HEK293 (cell line): Measurements from ENCODE around the gene PTPMT1.

ENCODE experiments used
- CTCF ChIA-PET: fragments of 350-600 bp; formaldehyde crosslinking; extraction: SDS; loops from one replicate; lab custom pipeline; 2021; ENCODE audit warnings: antibody characterized with exemption; lab: Yijun Ruan, JAX
- POLR2A ChIA-PET: fragments of 300-600 bp; formaldehyde crosslinking; extraction: SDS; loops from one replicate; lab custom pipeline; 2020; ENCODE audit warnings: antibody characterized with exemption, inconsistent platforms; lab: Yijun Ruan, JAX
- H3K27ac ChIP-seq: fragments of 200-500 bp; sonication (Bioruptor generic); 2 replicates; pipeline ENCODE4 v1.5.1; 2014; ENCODE audit warnings: low read depth, low read length, control low read depth, inconsistent platforms; ENCODE audit errors: extremely low read depth
- H3K36me3 ChIP-seq, 2 experiments: fragments of 200-500 bp in 1 of 2; sonication (Bioruptor generic) in 1 of 2; 1 replicate in 1 of 2; 2 replicates in 1 of 2; pipeline ENCODE4 v1.5.1; 2014 to 2017; ENCODE audit warnings: inconsistent platforms in 2 of 2, low read length in 2 of 2; ENCODE audit not compliant: control insufficient read depth in 2 of 2, insufficient read depth in 1 of 2
- H3K4me1 ChIP-seq: fragments of 200-500 bp; sonication (Bioruptor generic); 2 replicates; pipeline ENCODE4 v1.5.1; 2014; ENCODE audit warnings: mild to moderate bottlenecking, low read length, inconsistent platforms; ENCODE audit not compliant: control insufficient read depth, insufficient read depth
- H3K4me3 ChIP-seq: 2 replicates; pipeline ENCODE4 v1.5.1; 2011; ENCODE audit warnings: low read depth, mild to moderate bottlenecking, control low read depth, low read length, moderate library complexity
- H3K9me3 ChIP-seq: fragments of 200-500 bp; sonication (Bioruptor generic); 2 replicates; pipeline ENCODE4 v1.5.1; 2014; ENCODE audit warnings: low read depth, low read length, inconsistent platforms; ENCODE audit not compliant: control insufficient read depth, insufficient read depth
- INSM2 ChIP-seq: fragments of 450-650 bp; formaldehyde crosslinking; IDR thresholded peaks from 2 replicates; pipeline ENCODE4 v1.5.1; 2016; ENCODE audit warnings: missing biosample characterization, missing genetic modification characterization
- ZEB2 ChIP-seq: fragments of 450-650 bp; formaldehyde crosslinking; IDR thresholded peaks from 2 replicates; pipeline ENCODE4 v1.5.1; 2016; ENCODE audit warnings: missing biosample characterization, missing genetic modification characterization
- ZNF114 ChIP-seq: fragments of 450-650 bp; formaldehyde crosslinking; IDR thresholded peaks from 2 replicates; pipeline ENCODE4 v1.5.0; 2017; ENCODE audit warnings: missing biosample characterization, missing genetic modification characterization
- ZNF132 ChIP-seq: fragments of 450-650 bp; formaldehyde crosslinking; IDR thresholded peaks from 2 replicates; pipeline ENCODE4 v1.5.1; 2017; ENCODE audit warnings: missing biosample characterization, missing genetic modification characterization, borderline replicate concordance
- ZNF341 ChIP-seq: fragments of 450-650 bp; formaldehyde crosslinking; IDR thresholded peaks from 2 replicates; pipeline ENCODE4; 2016; ENCODE audit warnings: low read depth, missing biosample characterization, missing genetic modification characterization
- ZNF37A ChIP-seq: fragments of 450-650 bp; IDR thresholded peaks from 2 replicates; pipeline ENCODE4 v1.5.1; 2018; ENCODE audit warnings: missing biosample characterization, missing genetic modification characterization
- ZNF398 ChIP-seq: fragments of 450-650 bp; formaldehyde crosslinking; IDR thresholded peaks from 2 replicates; pipeline ENCODE4 v1.5.1; 2017; ENCODE audit warnings: missing biosample characterization, missing genetic modification characterization
- ZNF518A ChIP-seq: fragments of 450-650 bp; formaldehyde crosslinking; conservative IDR thresholded peaks from 2 replicates; pipeline ENCODE4 v1.5.1; 2016; ENCODE audit warnings: low read depth, missing biosample characterization, missing genetic modification characterization
- ZNF571 ChIP-seq: fragments of 450-650 bp; formaldehyde crosslinking; IDR thresholded peaks from 2 replicates; pipeline ENCODE4 v1.5.0; 2017; ENCODE audit warnings: missing biosample characterization, missing genetic modification characterization
- ZNF623 ChIP-seq: fragments of 450-650 bp; formaldehyde crosslinking; IDR thresholded peaks from 2 replicates; pipeline ENCODE4 v1.5.1; 2016; ENCODE audit warnings: missing biosample characterization, missing genetic modification characterization
- ZNF624 ChIP-seq: fragments of 450-650 bp; formaldehyde crosslinking; IDR thresholded peaks from 2 replicates; pipeline ENCODE4 v1.5.1; 2017; ENCODE audit warnings: missing biosample characterization, missing genetic modification characterization
- ZNF660 ChIP-seq: fragments of 450-650 bp; IDR thresholded peaks from 2 replicates; pipeline ENCODE4 v1.5.1; 2018; ENCODE audit warnings: missing biosample characterization, mild to moderate bottlenecking, missing genetic modification characterization
- TF ChIP-seq, protein P1 (sequence below): fragments of 450-650 bp; formaldehyde crosslinking; IDR thresholded peaks from 2 replicates; pipeline ENCODE4 v1.5.1; 2016; ENCODE audit warnings: missing biosample characterization, missing genetic modification characterization
- TF ChIP-seq, protein P2 (sequence below): fragments of 450-650 bp; formaldehyde crosslinking; IDR thresholded peaks from 2 replicates; pipeline ENCODE4 v1.5.1; 2016; ENCODE audit warnings: missing biosample characterization, missing genetic modification characterization, borderline replicate concordance
- TF ChIP-seq, protein P3 (sequence below): fragments of 450-650 bp; formaldehyde crosslinking; IDR thresholded peaks from 2 replicates; pipeline ENCODE4 v1.5.1; 2016; ENCODE audit warnings: missing biosample characterization, missing genetic modification characterization
- TF ChIP-seq, protein P4 (sequence below): fragments of 450-650 bp; formaldehyde crosslinking; IDR thresholded peaks from 2 replicates; pipeline ENCODE4 v1.5.1; 2016; ENCODE audit warnings: missing biosample characterization, missing genetic modification characterization

PTPMT1 gene

GRCh38 chr11:47592251-47592650 is 26.9 kb downstream of the PTPMT1 start:
- POLR2A ChIA-PET = no interaction called here
- no peak overlapping the region for H3K4me3 ChIP-seq
- CTCF ChIA-PET = interaction anchor here (0.6 kb wide), 1 partner anchor 519 kb away, joined by 4 read pairs; no protein-coding TSS in a partner anchor
- no peak overlapping the region for H3K27ac ChIP-seq
- H3K9me3 ChIP-seq = no peaks in the 10 kb centered on the region
- no peaks in the 10 kb centered on the region for H3K4me1 ChIP-seq
- H3K36me3 ChIP-seq = no peaks in the 10 kb centered on the region
- TF ChIP-seq ZNF398 (tag by site-specific recombination) (no peak), ZNF341 (tag by site-specific recombination) (no peak), INSM2 (tag by site-specific recombination) (no peak), ZNF37A (tag by site-specific recombination) (no peak), ZNF114 (tag by site-specific recombination) (no peak), ZNF571 (no peak), ZNF624 (no peak), ZNF660 (tag by site-specific recombination) (no peak), ZNF623 (no peak), ZNF132 (no peak), ZNF518A (tag by site-specific recombination) (no peak), ZEB2 (tag by site-specific recombination) (no peak)
- TF ChIP-seq, protein P1, sequence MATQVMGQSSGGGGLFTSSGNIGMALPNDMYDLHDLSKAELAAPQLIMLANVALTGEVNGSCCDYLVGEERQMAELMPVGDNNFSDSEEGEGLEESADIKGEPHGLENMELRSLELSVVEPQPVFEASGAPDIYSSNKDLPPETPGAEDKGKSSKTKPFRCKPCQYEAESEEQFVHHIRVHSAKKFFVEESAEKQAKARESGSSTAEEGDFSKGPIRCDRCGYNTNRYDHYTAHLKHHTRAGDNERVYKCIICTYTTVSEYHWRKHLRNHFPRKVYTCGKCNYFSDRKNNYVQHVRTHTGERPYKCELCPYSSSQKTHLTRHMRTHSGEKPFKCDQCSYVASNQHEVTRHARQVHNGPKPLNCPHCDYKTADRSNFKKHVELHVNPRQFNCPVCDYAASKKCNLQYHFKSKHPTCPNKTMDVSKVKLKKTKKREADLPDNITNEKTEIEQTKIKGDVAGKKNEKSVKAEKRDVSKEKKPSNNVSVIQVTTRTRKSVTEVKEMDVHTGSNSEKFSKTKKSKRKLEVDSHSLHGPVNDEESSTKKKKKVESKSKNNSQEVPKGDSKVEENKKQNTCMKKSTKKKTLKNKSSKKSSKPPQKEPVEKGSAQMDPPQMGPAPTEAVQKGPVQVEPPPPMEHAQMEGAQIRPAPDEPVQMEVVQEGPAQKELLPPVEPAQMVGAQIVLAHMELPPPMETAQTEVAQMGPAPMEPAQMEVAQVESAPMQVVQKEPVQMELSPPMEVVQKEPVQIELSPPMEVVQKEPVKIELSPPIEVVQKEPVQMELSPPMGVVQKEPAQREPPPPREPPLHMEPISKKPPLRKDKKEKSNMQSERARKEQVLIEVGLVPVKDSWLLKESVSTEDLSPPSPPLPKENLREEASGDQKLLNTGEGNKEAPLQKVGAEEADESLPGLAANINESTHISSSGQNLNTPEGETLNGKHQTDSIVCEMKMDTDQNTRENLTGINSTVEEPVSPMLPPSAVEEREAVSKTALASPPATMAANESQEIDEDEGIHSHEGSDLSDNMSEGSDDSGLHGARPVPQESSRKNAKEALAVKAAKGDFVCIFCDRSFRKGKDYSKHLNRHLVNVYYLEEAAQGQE (tag by site-specific recombination) = no peak
- TF ChIP-seq, protein P2, sequence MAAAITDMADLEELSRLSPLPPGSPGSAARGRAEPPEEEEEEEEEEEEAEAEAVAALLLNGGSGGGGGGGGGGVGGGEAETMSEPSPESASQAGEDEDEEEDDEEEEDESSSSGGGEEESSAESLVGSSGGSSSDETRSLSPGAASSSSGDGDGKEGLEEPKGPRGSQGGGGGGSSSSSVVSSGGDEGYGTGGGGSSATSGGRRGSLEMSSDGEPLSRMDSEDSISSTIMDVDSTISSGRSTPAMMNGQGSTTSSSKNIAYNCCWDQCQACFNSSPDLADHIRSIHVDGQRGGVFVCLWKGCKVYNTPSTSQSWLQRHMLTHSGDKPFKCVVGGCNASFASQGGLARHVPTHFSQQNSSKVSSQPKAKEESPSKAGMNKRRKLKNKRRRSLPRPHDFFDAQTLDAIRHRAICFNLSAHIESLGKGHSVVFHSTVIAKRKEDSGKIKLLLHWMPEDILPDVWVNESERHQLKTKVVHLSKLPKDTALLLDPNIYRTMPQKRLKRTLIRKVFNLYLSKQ (tag by site-specific recombination) = no peak
- TF ChIP-seq, protein P3, sequence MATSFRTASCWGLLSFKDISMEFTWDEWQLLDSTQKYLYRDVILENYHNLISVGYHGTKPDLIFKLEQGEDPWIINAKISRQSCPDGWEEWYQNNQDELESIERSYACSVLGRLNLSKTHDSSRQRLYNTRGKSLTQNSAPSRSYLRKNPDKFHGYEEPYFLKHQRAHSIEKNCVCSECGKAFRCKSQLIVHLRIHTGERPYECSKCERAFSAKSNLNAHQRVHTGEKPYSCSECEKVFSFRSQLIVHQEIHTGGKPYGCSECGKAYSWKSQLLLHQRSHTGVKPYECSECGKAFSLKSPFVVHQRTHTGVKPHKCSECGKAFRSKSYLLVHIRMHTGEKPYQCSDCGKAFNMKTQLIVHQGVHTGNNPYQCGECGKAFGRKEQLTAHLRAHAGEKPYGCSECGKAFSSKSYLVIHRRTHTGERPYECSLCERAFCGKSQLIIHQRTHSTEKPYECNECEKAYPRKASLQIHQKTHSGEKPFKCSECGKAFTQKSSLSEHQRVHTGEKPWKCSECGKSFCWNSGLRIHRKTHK (tag by site-specific recombination) = no peak
- TF ChIP-seq, protein P4, sequence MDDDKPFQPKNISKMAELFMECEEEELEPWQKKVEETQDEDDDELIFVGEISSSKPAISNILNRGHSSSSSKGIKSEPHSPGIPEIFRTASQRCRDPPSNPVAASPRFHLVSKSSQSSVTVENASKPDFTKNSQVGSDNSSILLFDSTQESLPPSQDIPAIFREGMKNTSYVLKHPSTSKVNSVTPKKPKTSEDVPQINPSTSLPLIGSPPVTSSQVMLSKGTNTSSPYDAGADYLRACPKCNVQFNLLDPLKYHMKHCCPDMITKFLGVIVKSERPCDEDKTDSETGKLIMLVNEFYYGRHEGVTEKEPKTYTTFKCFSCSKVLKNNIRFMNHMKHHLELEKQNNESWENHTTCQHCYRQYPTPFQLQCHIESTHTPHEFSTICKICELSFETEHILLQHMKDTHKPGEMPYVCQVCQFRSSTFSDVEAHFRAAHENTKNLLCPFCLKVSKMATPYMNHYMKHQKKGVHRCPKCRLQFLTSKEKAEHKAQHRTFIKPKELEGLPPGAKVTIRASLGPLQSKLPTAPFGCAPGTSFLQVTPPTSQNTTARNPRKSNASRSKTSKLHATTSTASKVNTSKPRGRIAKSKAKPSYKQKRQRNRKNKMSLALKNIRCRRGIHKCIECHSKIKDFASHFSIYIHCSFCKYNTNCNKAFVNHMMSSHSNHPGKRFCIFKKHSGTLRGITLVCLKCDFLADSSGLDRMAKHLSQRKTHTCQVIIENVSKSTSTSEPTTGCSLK = no peak
